NCI-H345 treated with DMSO at 0.1 percent for 48 hours (cell line): ENCODE measurements around the gene GIPC2.
"Not testable (repeated sequence)": the region's sequence is repeated elsewhere in the genome, so short reads cannot be mapped to it uniquely, and the experiment has no call there.

ENCODE experiments used
- DNase-seq: peaks from one replicate; lab custom pipeline; 2025; ENCODE audit not compliant: unreplicated experiment; lab: John Stamatoyannopoulos, UW

The GIPC2 gene

GRCh38 chr1:78036450-78036849, 9.3 kb upstream of the GIPC2 start:
- DNase-seq, result no peak

GRCh38 chr1:78038071-78038470, 7.7 kb upstream of the GIPC2 start:
- DNase-seq, result no peak

GRCh38 chr1:78038491-78038939, 7.3 kb upstream of the GIPC2 start:
- no peak for DNase-seq

GRCh38 chr1:78040484-78041089, 5.2 kb upstream of the GIPC2 start:
- DNase-seq, result no peak

GRCh38 chr1:78043436-78043835, 2.3 kb upstream of the GIPC2 start:
- no peak for DNase-seq

- no peak for DNase-seq
Observed at GRCh38 chr1:78044796-78045562, 787 bp upstream of the GIPC2 start.

GRCh38 chr1:78045563-78045925, 222 bp upstream of the GIPC2 start:
- DNase-seq, result no peak

GRCh38 chr1:78047106-78047505, 1.3 kb downstream of the GIPC2 start:
- DNase-seq, result no peak

- DNase-seq, result no peak
Observed at GRCh38 chr1:78047631-78048030, 1.9 kb downstream of the GIPC2 start.

- no peak for DNase-seq
Observed at GRCh38 chr1:78048446-78048845, 2.7 kb downstream of the GIPC2 start.

- no peak for DNase-seq
Observed at GRCh38 chr1:78049396-78049795, 3.6 kb downstream of the GIPC2 start.

- no peak for DNase-seq
Observed at GRCh38 chr1:78051005-78051404, 5.2 kb downstream of the GIPC2 start.

GRCh38 chr1:78052685-78053405, 7.1 kb downstream of the GIPC2 start:
- DNase-seq, result no peak

- no peak for DNase-seq
Observed at GRCh38 chr1:78053498-78053897, 7.7 kb downstream of the GIPC2 start.

GRCh38 chr1:78054559-78054958, 8.8 kb downstream of the GIPC2 start:
- no peak for DNase-seq

- DNase-seq, result no peak
Observed at GRCh38 chr1:78054972-78055371, 9.2 kb downstream of the GIPC2 start.

GRCh38 chr1:78055565-78056132, 9.9 kb downstream of the GIPC2 start:
- no peak for DNase-seq

GRCh38 chr1:78058670-78059069, 12.9 kb downstream of the GIPC2 start:
- no peak for DNase-seq

- no peak for DNase-seq
Observed at GRCh38 chr1:78060857-78061563, 15.2 kb downstream of the GIPC2 start.

- no peak for DNase-seq
Observed at GRCh38 chr1:78061825-78062523, 16.2 kb downstream of the GIPC2 start.

GRCh38 chr1:78064886-78065285, 19.1 kb downstream of the GIPC2 start:
- DNase-seq, result not testable (repeated sequence)
